Loucy (cell line): Measurements from ENCODE around the gene MBD3.
A peak's percentile ranks its signal among the peaks of the same experiment; 100 is the strongest.

ENCODE experiments used
- H2AFZ ChIP-seq: fragments of 200-600 bp; sonication (generic); 2 replicates; pipeline ENCODE4 v1.6.0; 2016; ENCODE audit warnings: antibody characterized with exemption, mild to moderate bottlenecking, low read length, moderate library complexity
- H3F3A ChIP-seq: fragments of 200-600 bp; 2 replicates; pipeline ENCODE4 v1.6.0; 2016; ENCODE audit warnings: antibody characterized with exemption, low read depth, mild to moderate bottlenecking
- H3K27me3 ChIP-seq: fragments of 200-600 bp; sonication (generic); 2 replicates; pipeline ENCODE4 v1.6.1; 2014; ENCODE audit warnings: low read length, mild to moderate bottlenecking; ENCODE audit not compliant: insufficient read depth, poor library complexity, severe bottlenecking
- H3K36me3 ChIP-seq: fragments of 200-600 bp; sonication (generic); 2 replicates; pipeline ENCODE4 v1.6.1; 2016; ENCODE audit warnings: low read length; ENCODE audit not compliant: insufficient read depth
- H3K4me1 ChIP-seq: fragments of 200-600 bp; sonication (generic); 2 replicates; pipeline ENCODE4 v1.5.1; 2014; ENCODE audit warnings: low read length, mild to moderate bottlenecking; ENCODE audit not compliant: insufficient read depth, poor library complexity, severe bottlenecking
- H3K4me2 ChIP-seq: fragments of 200-600 bp; sonication (generic); 2 replicates; pipeline ENCODE4 v1.6.0; 2014; ENCODE audit warnings: antibody characterized with exemption, low read length, low read depth, mild to moderate bottlenecking; ENCODE audit not compliant: poor library complexity, severe bottlenecking
- H3K4me3 ChIP-seq: fragments of 200-600 bp; sonication (generic); 2 replicates; pipeline ENCODE4 v1.5.1; 2014; ENCODE audit warnings: low read length, mild to moderate bottlenecking, mixed read lengths; ENCODE audit not compliant: poor library complexity, severe bottlenecking
- H3K79me2 ChIP-seq: fragments of 200-600 bp; sonication (generic); 2 replicates; pipeline ENCODE4 v1.6.1; 2014; ENCODE audit warnings: low read length; ENCODE audit not compliant: insufficient read depth
- H3K9ac ChIP-seq: fragments of 200-600 bp; sonication (generic); 2 replicates; pipeline ENCODE4 v1.6.0; 2014; ENCODE audit warnings: mild to moderate bottlenecking, low read depth, low read length, moderate library complexity; ENCODE audit not compliant: poor library complexity, severe bottlenecking
- H3K9me2 ChIP-seq: fragments of 200-600 bp; sonication (generic); replicated peaks from 2 replicates; pipeline ENCODE4 v1.6.1; 2016; ENCODE audit warnings: low read depth, low read length, mixed read lengths
- H3K9me3 ChIP-seq: fragments of 200-600 bp; sonication (generic); 2 replicates; pipeline ENCODE4 v1.6.1; 2014; ENCODE audit warnings: mild to moderate bottlenecking, antibody characterized with exemption, low read length, low read depth; ENCODE audit not compliant: insufficient read depth
- H4K20me1 ChIP-seq: fragments of 200-600 bp; sonication (generic); 2 replicates; pipeline ENCODE4 v1.6.0; 2014; ENCODE audit warnings: antibody characterized with exemption, low read length, mild to moderate bottlenecking; ENCODE audit not compliant: insufficient read depth, poor library complexity, severe bottlenecking
- CTCF ChIP-seq: fragments of 200-600 bp; sonication (generic); conservative IDR thresholded peaks from 2 replicates; pipeline ENCODE4 v1.5.1; 2014; ENCODE audit warnings: mild to moderate bottlenecking, antibody characterized with exemption, low read length
- EZH2phosphoT487 ChIP-seq: fragments of 200-600 bp; IDR thresholded peaks from 2 replicates; pipeline ENCODE4 v1.6.1; 2018; ENCODE audit warnings: antibody characterized with exemption, mild to moderate bottlenecking, moderate library complexity, borderline replicate concordance

Gene MBD3

GRCh38 chr19:1563251-1563650 is 29.4 kb downstream of the MBD3 start:
- H3K4me1 ChIP-seq: peaks cover 5% of the 10 kb centered on the region
- no peaks in the 10 kb centered on the region for H3F3A ChIP-seq
- H3K27me3 ChIP-seq: no peaks in the 10 kb centered on the region
- no peaks in the 10 kb centered on the region for H3K36me3 ChIP-seq
- no peak overlapping the region for H3K9ac ChIP-seq
- TF ChIP-seq CTCF (no peak), EZH2phosphoT487 (no peak)
- no peak overlapping the region for H3K4me3 ChIP-seq
- peaks cover 12% of the 10 kb centered on the region for H4K20me1 ChIP-seq
- H3K79me2 ChIP-seq: peaks cover 40% of the 10 kb centered on the region
- peak overlapping the region; percentile 16 for H3K4me2 ChIP-seq
- H2AFZ ChIP-seq: no peak overlapping the region
- no peaks in the 10 kb centered on the region for H3K9me3 ChIP-seq
- H3K9me2 ChIP-seq: no peaks in the 10 kb centered on the region

GRCh38 chr19:1561236-1561842 is 31.3 kb downstream of the MBD3 start:
- Histone ChIP-seq H3K9me2 (no peaks in the 10 kb centered on the region), H3K9me3 (no peaks in the 10 kb centered on the region), H3K4me2 (no peak overlapping the region), H3K4me1 (peaks cover 5% of the 10 kb centered on the region), H3K4me3 (no peak overlapping the region), H3F3A (no peaks in the 10 kb centered on the region), H3K9ac (no peak overlapping the region), H4K20me1 (peaks cover 12% of the 10 kb centered on the region), H2AFZ (no peak overlapping the region), H3K27me3 (no peaks in the 10 kb centered on the region), H3K36me3 (no peaks in the 10 kb centered on the region), H3K79me2 (peaks cover 31% of the 10 kb centered on the region)
- no peak for TF ChIP-seq CTCF

GRCh38 chr19:1560286-1560882 is 32.3 kb downstream of the MBD3 start:
- Histone ChIP-seq H3K36me3 (no peaks in the 10 kb centered on the region), H3K9me2 (no peaks in the 10 kb centered on the region), H4K20me1 (peaks cover 10% of the 10 kb centered on the region), H3F3A (no peaks in the 10 kb centered on the region), H2AFZ (no peak overlapping the region), H3K9me3 (no peaks in the 10 kb centered on the region), H3K4me2 (no peak overlapping the region), H3K27me3 (no peaks in the 10 kb centered on the region), H3K4me1 (peaks cover 5% of the 10 kb centered on the region), H3K9ac (no peak overlapping the region), H3K79me2 (peaks cover 21% of the 10 kb centered on the region), H3K4me3 (no peak overlapping the region)
- TF ChIP-seq EZH2phosphoT487: no peak
- no peak for TF ChIP-seq CTCF
